ENCODE results near the gene MT1A. TPM values are rescaled to one million over a fixed set of nuclear protein-coding genes. Genes with fewer than 3 reads are reported as not detected.
A peak's percentile ranks its signal among the peaks of the same experiment; 100 is the strongest.

Gene MT1A
- total RNA-seq, 1 donor = not detected

GRCh38 chr16:56679078-56679730, 40.7 kb downstream of the MT1A start:
- Histone ChIP-seq H2AFZ (ENCODE audit: low read length) (no peak overlapping the region), H3K27me3 (ENCODE audit: insufficient read depth, low read length) (peaks cover 17% of the 10 kb centered on the region), H3K9me3 (ENCODE audit: low read depth, low read length) (no peaks in the 10 kb centered on the region), H3K4me3 (ENCODE audit: insufficient read depth, low read length) (no peak overlapping the region), H3K36me3 (ENCODE audit: insufficient read depth, low read length) (no peaks in the 10 kb centered on the region), H3K4me2 (ENCODE audit: insufficient read depth, low read length) (no peak overlapping the region), H3K79me2 (ENCODE audit: insufficient read depth, low read length) (no peaks in the 10 kb centered on the region), H3K4me1 (ENCODE audit: insufficient read depth, low read length) (peaks cover 14% of the 10 kb centered on the region), H3K27ac (ENCODE audit: low read depth, low read length) (no peak overlapping the region), H4K20me1 (ENCODE audit: insufficient read depth, low read length) (no peaks in the 10 kb centered on the region)
- TF ChIP-seq, protein P1, sequence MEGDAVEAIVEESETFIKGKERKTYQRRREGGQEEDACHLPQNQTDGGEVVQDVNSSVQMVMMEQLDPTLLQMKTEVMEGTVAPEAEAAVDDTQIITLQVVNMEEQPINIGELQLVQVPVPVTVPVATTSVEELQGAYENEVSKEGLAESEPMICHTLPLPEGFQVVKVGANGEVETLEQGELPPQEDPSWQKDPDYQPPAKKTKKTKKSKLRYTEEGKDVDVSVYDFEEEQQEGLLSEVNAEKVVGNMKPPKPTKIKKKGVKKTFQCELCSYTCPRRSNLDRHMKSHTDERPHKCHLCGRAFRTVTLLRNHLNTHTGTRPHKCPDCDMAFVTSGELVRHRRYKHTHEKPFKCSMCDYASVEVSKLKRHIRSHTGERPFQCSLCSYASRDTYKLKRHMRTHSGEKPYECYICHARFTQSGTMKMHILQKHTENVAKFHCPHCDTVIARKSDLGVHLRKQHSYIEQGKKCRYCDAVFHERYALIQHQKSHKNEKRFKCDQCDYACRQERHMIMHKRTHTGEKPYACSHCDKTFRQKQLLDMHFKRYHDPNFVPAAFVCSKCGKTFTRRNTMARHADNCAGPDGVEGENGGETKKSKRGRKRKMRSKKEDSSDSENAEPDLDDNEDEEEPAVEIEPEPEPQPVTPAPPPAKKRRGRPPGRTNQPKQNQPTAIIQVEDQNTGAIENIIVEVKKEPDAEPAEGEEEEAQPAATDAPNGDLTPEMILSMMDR (IDR thresholded peaks at IDR 0.05; ENCODE audit: extremely low read depth, low read depth, low read length) = no peak
- no peak for DNase-seq (ENCODE audit: insufficient read length, low spot score, missing footprints)

- TF ChIP-seq, protein P1 (IDR thresholded peaks at IDR 0.05; ENCODE audit: extremely low read depth, low read depth, low read length) = no peak
- DNase-seq (ENCODE audit: insufficient read length, low spot score, missing footprints) = no peak
These were observed 41.4 kb downstream of the MT1A start for GRCh38 chr16:56679818-56680217.

DNA sequence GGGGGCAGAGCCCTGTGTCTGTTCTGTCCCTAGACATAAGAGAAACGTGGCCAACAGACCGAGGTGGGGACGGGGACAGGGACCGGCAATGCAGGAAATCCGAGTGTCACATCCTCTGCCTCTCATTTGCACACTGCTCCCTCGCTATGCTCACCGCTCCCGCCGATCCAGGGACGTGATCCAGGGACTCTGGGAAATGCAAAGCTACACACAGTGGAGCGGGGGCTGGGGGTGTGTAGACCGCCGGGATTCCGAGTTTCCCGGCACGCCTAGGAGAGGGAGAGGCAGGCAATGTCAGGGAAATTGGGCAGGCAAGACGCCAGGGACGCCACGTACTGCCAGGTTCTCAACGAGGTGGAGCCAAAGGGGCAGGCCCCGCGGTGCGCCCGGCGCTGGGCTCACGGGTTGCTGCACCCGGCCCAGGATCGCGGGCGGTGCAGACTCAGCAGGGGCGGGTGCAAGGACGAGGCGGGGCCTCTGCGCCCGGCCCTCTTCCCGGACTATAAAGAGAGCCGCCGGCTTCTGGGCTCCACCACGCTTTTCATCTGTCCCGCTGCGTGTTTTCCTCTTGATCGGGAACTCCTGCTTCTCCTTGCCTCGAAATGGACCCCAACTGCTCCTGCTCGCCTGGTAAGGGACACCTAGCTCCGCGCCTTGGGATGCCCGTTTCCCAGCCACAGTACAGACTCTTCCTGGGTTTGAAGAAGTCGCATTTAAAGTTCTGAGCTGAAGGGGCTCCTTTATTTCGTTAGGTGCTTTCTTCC, 43.7 kb downstream of the MT1A start, which contains the start of gene MT1X:
Gene MT1X (plus strand): TSS at position 532 of the 764 bp plus-strand sequence. CDS start 71 bp downstream, at position 603.
- Histone ChIP-seq H4K20me1 (ENCODE audit: insufficient read depth, low read length) (no peaks in the 10 kb centered on the region), H3K27me3 (ENCODE audit: insufficient read depth, low read length) (peaks cover under 1% of the 10 kb centered on the region), H3K36me3 (ENCODE audit: insufficient read depth, low read length) (no peaks in the 10 kb centered on the region), H3K4me2 (ENCODE audit: insufficient read depth, low read length) (peak within 1 kb of the TSS; percentile 100), H3K27ac (ENCODE audit: low read depth, low read length) (peak within 1 kb of the TSS; percentile 83), H3K9me3 (ENCODE audit: low read depth, low read length) (no peaks in the 10 kb centered on the region), H2AFZ (ENCODE audit: low read length) (peak within 1 kb of the TSS; percentile 99), H3K4me3 (ENCODE audit: insufficient read depth, low read length) (peak within 1 kb of the TSS; percentile 85), H3K4me1 (ENCODE audit: insufficient read depth, low read length) (peaks cover 14% of the 10 kb centered on the region), H3K79me2 (ENCODE audit: insufficient read depth, low read length) (no peaks in the 10 kb centered on the region)
- DNase-seq (ENCODE audit: insufficient read length, low spot score, missing footprints) = peak; percentile 96
- TF ChIP-seq, protein P1 (IDR thresholded peaks at IDR 0.05; ENCODE audit: extremely low read depth, low read depth, low read length) = no peak

More at GRCh38 chr16:56679818-56680217, 41.4 kb downstream of the MT1A start:
- Histone ChIP-seq H3K36me3 (ENCODE audit: insufficient read depth, low read length) (no peaks in the 10 kb centered on the region), H3K4me2 (ENCODE audit: insufficient read depth, low read length) (no peak overlapping the region), H3K27me3 (ENCODE audit: insufficient read depth, low read length) (peaks cover 17% of the 10 kb centered on the region), H3K27ac (ENCODE audit: low read depth, low read length) (no peak overlapping the region), H3K4me3 (ENCODE audit: insufficient read depth, low read length) (no peak overlapping the region), H4K20me1 (ENCODE audit: insufficient read depth, low read length) (no peaks in the 10 kb centered on the region), H3K79me2 (ENCODE audit: insufficient read depth, low read length) (no peaks in the 10 kb centered on the region), H3K9me3 (ENCODE audit: low read depth, low read length) (no peaks in the 10 kb centered on the region), H2AFZ (ENCODE audit: low read length) (no peak overlapping the region), H3K4me1 (ENCODE audit: insufficient read depth, low read length) (peaks cover 14% of the 10 kb centered on the region)

Measured in osteoblast (primary cell).